Nephron (organoid): Measurements from ENCODE around the gene TSPOAP1.

Source experiments
- H3K27ac Mint-ChIP-seq, 3 experiments: 2 replicates each; pipeline ENCODE4 v1.8.0; 2020; ENCODE audit warnings: mixed read lengths in 3 of 3, mild to moderate bottlenecking in 2 of 3, moderate library complexity in 1 of 3
- H3K27me3 Mint-ChIP-seq: 2 replicates; pipeline ENCODE4 v1.8.0; 2021; ENCODE audit warnings: low read depth, mild to moderate bottlenecking, moderate library complexity, mixed read lengths
- H3K36me3 Mint-ChIP-seq: 2 replicates; pipeline ENCODE4 v1.8.0; 2020; ENCODE audit warnings: low read depth, mixed read lengths
- H3K4me1 Mint-ChIP-seq: 2 replicates; pipeline ENCODE4 v1.8.0; 2020; ENCODE audit warnings: mixed read lengths
- H3K4me3 Mint-ChIP-seq, 3 experiments: 2 replicates each; pipeline ENCODE4 v1.8.0; 2020; ENCODE audit warnings: mild to moderate bottlenecking in 3 of 3, mixed read lengths in 3 of 3, moderate library complexity in 2 of 3
- H3K9me3 Mint-ChIP-seq: 2 replicates; pipeline ENCODE4 v1.8.0; 2020; ENCODE audit warnings: mixed read lengths
- CTCF ChIP-seq, 3 experiments: fragments of 200-600 bp; sonication (generic); IDR thresholded peaks; one replicate each; pipeline ENCODE4 v1.5.0; 2021; ENCODE audit warnings: antibody characterized with exemption in 3 of 3; ENCODE audit not compliant: unreplicated experiment in 3 of 3

TSPOAP1 gene

GRCh38 chr17:58324409-58325288, 3.9 kb downstream of the TSPOAP1 start:
- TF ChIP-seq CTCF (IDR thresholded peaks at IDR 0.05; ENCODE audit: unreplicated experiment in 3 of 3) = no peak
- no peaks in the 10 kb centered on the region for H3K9me3 Mint-ChIP-seq
- H3K27ac Mint-ChIP-seq = peak overlapping the region; percentile 69 to 89 (median 83)
- peaks cover 21% of the 10 kb centered on the region for H3K4me1 Mint-ChIP-seq
- H3K4me3 Mint-ChIP-seq = peak overlapping the region; percentile 82 to 85 (median 85)
- H3K36me3 Mint-ChIP-seq = peaks cover 5% of the 10 kb centered on the region
- peaks cover 12% of the 10 kb centered on the region for H3K27me3 Mint-ChIP-seq

- TF ChIP-seq CTCF (IDR thresholded peaks at IDR 0.05; ENCODE audit: unreplicated experiment in 3 of 3) = no peak
- no peaks in the 10 kb centered on the region for H3K9me3 Mint-ChIP-seq
- H3K4me3 Mint-ChIP-seq = peak overlapping the region; percentile 80 to 82 (median 81)
- H3K27ac Mint-ChIP-seq = peak overlapping the region; percentile 55 to 75 (median 57)
- H3K27me3 Mint-ChIP-seq = peaks cover 12% of the 10 kb centered on the region
- peaks cover 5% of the 10 kb centered on the region for H3K36me3 Mint-ChIP-seq
- peaks cover 15% of the 10 kb centered on the region for H3K4me1 Mint-ChIP-seq
These were observed 4.6 kb downstream of the TSPOAP1 start for GRCh38 chr17:58324056-58324408.

GRCh38 chr17:58323366-58324055, 5.1 kb downstream of the TSPOAP1 start:
- H3K4me3 Mint-ChIP-seq = peak overlapping the region; percentile 80 to 82 (median 81)
- peaks cover 5% of the 10 kb centered on the region for H3K36me3 Mint-ChIP-seq
- peaks cover 12% of the 10 kb centered on the region for H3K27me3 Mint-ChIP-seq
- peak overlapping the region; percentile 55 to 75 (median 57) for H3K27ac Mint-ChIP-seq
- H3K9me3 Mint-ChIP-seq = no peaks in the 10 kb centered on the region
- H3K4me1 Mint-ChIP-seq = peaks cover 11% of the 10 kb centered on the region
- TF ChIP-seq CTCF (IDR thresholded peaks at IDR 0.05; ENCODE audit: unreplicated experiment in 3 of 3) = no peak

GRCh38 chr17:58322581-58323185, 5.9 kb downstream of the TSPOAP1 start:
- H3K27ac Mint-ChIP-seq = no peak overlapping the region
- peaks cover 5% of the 10 kb centered on the region for H3K36me3 Mint-ChIP-seq
- peaks cover 4% of the 10 kb centered on the region for H3K4me1 Mint-ChIP-seq
- peaks cover 12% of the 10 kb centered on the region for H3K27me3 Mint-ChIP-seq
- no peaks in the 10 kb centered on the region for H3K9me3 Mint-ChIP-seq
- TF ChIP-seq CTCF (IDR thresholded peaks at IDR 0.05; ENCODE audit: unreplicated experiment in 3 of 3) = no peak
- H3K4me3 Mint-ChIP-seq = no peak overlapping the region

- H3K9me3 Mint-ChIP-seq = no peaks in the 10 kb centered on the region
- no peak overlapping the region for H3K4me3 Mint-ChIP-seq
- peaks cover 4% of the 10 kb centered on the region for H3K4me1 Mint-ChIP-seq
- H3K27me3 Mint-ChIP-seq = peaks cover 12% of the 10 kb centered on the region
- TF ChIP-seq CTCF (IDR thresholded peaks at IDR 0.05; ENCODE audit: unreplicated experiment in 3 of 3) = no peak
- H3K36me3 Mint-ChIP-seq = peaks cover 5% of the 10 kb centered on the region
- no peak overlapping the region for H3K27ac Mint-ChIP-seq
These were observed 6.7 kb downstream of the TSPOAP1 start for GRCh38 chr17:58321571-58322525.
